ENCODE measurements around the gene ZNF148. TPM values are rescaled to one million over a fixed set of nuclear protein-coding genes. Genes with fewer than 3 reads are reported as not detected.

Gene ZNF148
- total RNA-seq, 1 experiment from 2014 or later = 22.1 TPM

DNA sequence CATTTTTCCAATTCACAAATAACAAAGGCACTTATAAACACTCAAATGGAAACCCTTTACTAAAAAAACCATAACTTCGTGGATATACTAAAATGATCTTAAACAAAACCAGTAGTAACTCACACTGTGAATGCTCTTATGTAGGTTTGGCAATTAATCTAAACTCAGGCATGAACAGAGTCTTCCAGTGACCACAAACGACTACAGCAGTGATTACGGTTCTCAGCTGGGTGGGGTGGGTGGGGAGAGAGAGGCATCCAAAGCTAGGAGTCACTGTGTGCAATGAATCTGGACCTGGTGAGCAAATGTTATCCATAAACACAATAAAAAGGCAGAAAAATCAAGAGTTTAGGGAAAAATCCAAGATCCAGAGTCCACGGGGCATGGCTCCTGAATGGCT is 183.9 kb downstream of the ZNF148 start:
- no peak for DNase-seq (ENCODE audit: low spot score)

DNA sequence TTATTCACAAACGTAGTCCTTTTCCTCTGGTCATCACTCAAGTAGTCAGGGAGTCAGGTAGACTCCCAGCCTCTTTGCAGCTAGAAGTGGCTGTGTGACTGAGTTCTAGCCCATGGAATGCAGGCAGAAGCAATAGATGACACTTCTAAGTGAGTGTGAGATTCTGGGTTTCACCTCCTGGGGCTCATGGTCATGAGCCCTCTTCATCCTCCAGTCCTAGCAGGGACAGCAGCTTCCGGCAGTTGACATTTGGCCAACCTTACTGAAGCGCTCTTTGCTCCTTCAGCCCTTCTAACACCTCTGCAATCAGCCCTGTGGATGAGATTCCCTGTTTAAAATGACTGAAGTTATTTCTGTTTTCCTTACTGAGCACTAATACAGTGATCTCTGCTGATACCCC is 184.3 kb downstream of the ZNF148 start:
- DNase-seq (ENCODE audit: low spot score) = no peak

DNA sequence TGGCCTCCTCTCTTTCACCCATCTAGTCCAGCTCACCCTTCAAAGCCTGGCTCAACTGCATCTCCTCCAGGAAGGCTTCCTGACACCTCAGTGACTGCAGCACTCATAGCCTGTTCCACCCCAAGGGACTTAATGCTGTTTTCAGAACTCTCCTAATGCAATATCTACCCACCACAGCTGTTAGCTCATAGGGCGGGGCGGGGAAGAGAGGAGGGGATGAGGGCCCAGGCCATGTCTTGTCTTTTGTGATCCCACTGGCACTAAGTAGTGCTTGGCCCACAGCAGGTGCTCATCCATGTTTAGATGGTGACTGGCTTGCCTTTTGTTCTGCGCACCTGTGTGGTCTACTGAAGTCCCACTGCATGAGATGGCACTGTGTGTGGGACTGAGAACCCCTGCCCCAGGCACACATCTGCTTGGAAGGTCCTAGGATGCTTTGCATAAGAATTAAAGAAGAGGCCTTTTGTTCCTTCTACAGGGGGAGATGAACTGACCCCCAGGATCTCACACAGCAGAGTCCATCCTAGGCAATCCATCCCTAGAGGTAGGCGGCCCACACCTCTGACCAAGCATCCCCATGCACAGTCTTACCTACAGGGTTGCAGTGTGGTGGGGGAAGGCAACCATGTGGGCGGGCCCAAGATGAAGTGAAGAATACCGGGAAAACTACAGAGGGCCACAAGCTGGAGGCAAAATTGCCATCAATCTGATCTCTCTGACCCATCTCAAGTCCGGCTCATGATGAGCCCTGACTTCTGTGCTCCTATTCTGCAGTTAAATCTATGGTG is 185.6 kb downstream of the ZNF148 start:
- DNase-seq (ENCODE audit: low spot score) = no peak

DNA sequence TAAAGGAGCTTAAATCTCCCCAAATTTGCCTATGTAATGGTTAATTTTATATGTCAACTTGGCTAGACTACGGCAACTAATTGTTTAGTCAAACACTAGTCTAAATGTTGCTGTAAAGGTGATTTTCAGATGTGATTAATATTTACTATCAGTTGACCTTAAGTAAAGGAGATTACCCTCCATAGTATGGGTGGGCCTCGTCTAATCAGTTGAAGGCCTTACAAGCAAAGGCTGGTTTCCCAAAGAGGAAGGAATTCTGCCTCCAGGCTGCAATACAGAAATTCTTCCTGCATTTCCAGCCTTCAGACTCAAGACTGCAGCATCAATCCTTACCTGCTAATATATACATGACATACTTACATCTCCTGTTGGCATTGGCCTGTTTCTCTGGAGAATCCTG is 186.2 kb downstream of the ZNF148 start:
- DNase-seq (ENCODE audit: low spot score) = no peak

- DNase-seq (ENCODE audit: low spot score) = no peak
These were observed 187.6 kb downstream of the ZNF148 start for GRCh38 chr3:125187599-125187910.

DNA sequence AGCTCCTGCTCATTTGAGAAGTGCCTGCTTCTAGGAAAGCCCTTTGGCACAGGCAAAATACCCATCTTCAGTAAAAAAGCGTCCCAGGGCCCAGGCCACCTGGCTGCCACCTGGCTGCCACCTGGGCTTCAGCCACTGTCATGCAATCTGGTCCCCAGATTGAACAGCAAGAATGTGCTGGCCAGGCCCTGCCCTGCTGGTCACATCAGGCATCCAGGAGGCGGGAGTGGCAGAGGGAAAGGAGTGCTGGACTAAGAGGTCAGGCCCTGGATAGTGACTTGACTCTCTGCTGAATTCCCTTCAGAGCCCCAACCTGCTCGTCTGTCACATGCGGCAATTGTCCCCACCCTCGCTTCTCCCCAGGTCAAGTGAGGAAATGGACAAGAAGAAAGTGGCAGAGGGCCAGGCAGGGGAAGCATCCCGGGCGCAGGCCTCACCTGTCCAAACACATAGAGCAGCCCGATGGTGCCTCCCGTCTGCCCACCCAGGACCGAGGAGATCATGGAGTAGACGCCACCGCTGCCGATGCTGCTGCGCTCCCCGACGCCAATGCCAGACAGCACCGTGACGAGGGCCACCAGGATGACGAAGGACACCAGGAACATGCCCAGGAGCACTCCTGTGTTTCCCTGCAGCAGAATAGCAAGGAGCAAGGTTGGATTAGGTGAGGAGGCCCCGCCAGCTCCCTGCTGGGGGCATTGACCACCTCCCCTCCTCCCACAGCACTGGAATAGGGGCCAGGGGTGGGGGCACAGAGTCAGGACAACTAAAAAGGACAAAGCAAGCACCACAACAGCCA is 188.1 kb downstream of the ZNF148 start:
- no peak for DNase-seq (ENCODE audit: low spot score)

DNA sequence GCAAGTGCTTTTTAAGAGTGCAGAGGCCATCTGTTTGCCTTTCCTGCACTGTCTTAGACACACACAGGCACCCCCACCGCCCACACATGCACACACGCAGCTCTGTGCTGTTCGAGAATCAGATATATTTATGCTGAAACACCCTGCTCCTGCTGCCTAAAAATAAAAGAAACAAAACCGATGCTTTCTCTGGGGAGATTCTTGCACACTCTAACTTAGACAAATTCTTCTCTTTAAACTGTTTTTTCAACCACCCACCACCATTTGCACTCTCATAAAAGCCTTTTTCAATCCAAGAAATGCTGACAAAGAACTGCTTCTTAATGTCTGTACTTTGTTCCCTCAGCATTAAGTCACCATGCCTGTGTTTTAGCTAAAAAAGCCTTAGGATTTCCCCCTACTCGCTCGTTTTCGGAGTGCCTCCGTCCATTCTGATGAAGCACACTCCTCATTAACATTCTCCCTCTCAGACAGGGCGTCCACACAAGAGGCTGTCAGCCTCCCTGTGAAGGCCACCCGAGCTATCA is 188.8 kb downstream of the ZNF148 start:
- no peak for DNase-seq (ENCODE audit: low spot score)

DNA sequence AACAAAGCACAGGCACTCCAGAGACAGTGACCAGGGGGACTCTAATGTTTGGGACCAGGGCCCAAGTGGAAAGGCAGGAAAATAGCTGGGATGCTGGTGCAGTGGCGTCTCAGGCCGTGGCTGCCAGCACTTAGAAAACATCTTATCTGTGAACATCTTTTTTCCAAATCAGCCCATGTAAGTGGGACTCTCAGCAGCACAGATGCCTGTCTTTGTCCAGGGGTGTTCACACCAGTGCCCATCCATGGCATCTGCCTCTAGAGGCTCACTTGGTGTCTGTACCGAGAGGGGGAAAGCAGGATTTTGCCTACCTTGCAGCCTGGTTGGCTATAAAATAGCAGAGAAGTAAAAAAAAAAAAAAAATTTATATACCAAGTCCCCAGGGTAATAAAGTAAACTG is 189.3 kb downstream of the ZNF148 start:
- DNase-seq (ENCODE audit: low spot score) = no peak

DNA sequence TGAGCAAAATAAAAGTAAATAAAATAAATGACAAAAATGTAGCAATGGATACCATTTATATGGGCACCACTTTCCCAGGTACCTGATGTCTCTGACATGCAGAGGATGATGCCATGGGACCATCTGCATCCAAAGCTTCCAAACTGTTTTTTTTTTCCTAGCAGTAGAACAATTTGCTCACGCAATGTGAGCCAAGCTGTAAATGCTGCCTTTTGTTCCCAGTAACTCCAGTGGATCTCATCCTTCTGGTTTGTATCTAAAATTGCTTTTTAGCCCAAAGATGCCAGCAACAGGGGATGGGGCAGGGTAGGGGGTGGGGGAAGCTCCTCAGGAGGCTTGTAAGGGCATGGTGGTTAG is 195.3 kb downstream of the ZNF148 start:
- no peak for DNase-seq (ENCODE audit: low spot score)

- DNase-seq (ENCODE audit: low spot score) = no peak
These were observed 195.8 kb downstream of the ZNF148 start for GRCh38 chr3:125179143-125179883.

DNA sequence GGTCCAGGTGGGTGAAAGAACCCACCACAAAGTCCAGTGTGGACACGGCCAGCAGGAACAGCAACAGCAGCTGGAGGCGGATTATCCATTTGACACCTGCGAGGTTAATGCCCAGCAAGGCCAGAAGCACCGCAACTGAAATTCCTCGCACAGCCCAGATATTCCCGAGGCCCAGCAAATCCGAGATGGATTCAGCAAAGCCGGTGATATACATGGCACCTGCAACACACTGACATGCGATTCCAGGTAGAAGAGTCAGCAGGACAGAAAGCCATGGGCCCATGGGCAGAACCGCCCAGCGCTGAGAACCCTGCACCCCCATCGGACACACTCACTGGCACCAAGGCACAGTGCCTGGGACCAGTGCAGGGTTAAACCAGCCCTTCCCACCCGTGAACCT is 197.4 kb downstream of the ZNF148 start:
- DNase-seq (ENCODE audit: low spot score) = no peak

Other genes with a start within 250 kb of the ZNF148 start
- 122 and 126 TPM in 2 replicates for gene SLC12A8, start 162.6 kb downstream of the ZNF148 start, total RNA-seq (2014; rRNA removed; shearing (Covaris generic))
- gene SNX4, start 144.9 kb upstream of the ZNF148 start, total RNA-seq (2014; rRNA removed; shearing (Covaris generic)) = 43.3 and 53.4 TPM in 2 replicates
- 7.9 and 10.9 TPM in 2 replicates for gene OSBPL11, start 220.2 kb upstream of the ZNF148 start, total RNA-seq (2014; rRNA removed; shearing (Covaris generic))